Tibial nerve (tissue), 3 donors: ENCODE measurements around the gene BANP.

Experiments
- POLR2A ChIP-seq, 2 donors: fragments of 450-650 bp; IDR thresholded peaks; one replicate each; pipeline ENCODE4 v1.6.1; 2017; ENCODE audit warnings: antibody characterized with exemption in 2 of 2, mild to moderate bottlenecking in 2 of 2, moderate library complexity in 2 of 2
- TF ChIP-seq, protein P1 (sequence below), 5 experiments: fragments of 200-600 bp in 3 of 5; fragments of 450-650 bp in 2 of 5; sonication (generic) in 3 of 5; IDR thresholded peaks; one replicate each; pipeline ENCODE4 v1.5.1; 2016 to 2019; ENCODE audit warnings: antibody characterized with exemption in 5 of 5, mild to moderate bottlenecking in 3 of 5, moderate library complexity in 2 of 5

DNA sequence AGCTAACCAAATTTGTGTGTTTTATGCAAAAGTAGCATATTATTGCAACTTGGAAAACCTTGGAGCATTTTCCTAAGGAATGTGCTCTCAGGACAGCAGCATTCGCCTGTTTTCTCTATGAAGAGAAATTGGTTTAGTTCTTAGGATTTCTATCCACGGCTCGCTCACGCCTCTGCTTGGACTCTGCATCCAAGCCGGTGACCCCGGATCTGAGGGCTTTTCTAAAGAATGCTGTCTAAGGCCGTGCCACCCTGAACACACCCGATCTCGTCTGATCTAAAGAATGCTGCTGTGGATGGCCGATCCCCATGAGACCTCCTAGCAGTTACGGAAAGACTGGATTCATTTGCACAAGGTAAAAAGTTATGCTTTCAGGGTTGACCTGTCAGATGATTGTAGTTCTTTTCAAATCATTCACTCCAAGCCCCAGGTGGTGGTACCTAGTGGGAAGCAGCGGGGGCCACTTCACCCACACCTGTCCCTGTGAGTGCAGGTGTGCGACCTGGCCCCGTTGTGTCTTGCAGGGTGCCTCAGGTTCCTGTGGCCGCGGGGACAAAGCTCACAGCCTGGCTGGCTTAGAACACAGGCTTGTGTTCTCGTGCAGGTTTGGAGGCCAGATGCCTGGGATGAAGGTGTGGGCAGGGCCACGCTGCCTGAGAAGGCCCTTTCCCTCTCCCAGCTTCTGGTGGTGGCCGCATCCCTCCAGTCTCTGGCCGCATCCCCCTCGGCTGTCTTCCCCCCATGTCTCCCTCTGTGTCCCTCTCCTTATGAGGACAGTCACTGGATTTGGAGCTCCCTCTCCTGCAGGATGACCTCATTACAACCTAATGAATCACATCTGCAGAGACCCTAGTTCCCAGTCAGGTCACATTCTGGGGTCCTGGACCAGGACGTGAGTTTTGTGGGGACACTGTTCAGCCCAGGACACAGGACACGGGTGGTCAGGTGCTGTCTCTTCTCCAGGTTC, 71.1 kb downstream of the BANP start:
- TF ChIP-seq, protein P1, sequence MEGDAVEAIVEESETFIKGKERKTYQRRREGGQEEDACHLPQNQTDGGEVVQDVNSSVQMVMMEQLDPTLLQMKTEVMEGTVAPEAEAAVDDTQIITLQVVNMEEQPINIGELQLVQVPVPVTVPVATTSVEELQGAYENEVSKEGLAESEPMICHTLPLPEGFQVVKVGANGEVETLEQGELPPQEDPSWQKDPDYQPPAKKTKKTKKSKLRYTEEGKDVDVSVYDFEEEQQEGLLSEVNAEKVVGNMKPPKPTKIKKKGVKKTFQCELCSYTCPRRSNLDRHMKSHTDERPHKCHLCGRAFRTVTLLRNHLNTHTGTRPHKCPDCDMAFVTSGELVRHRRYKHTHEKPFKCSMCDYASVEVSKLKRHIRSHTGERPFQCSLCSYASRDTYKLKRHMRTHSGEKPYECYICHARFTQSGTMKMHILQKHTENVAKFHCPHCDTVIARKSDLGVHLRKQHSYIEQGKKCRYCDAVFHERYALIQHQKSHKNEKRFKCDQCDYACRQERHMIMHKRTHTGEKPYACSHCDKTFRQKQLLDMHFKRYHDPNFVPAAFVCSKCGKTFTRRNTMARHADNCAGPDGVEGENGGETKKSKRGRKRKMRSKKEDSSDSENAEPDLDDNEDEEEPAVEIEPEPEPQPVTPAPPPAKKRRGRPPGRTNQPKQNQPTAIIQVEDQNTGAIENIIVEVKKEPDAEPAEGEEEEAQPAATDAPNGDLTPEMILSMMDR (IDR thresholded peaks at IDR 0.05), result no peak
- TF ChIP-seq POLR2A (IDR thresholded peaks at IDR 0.05), result no peak
